22Rv1 (cell line): ENCODE data around the gene MSL3B.

Experiments used
- CTCF ChIP-seq: fragments of 450-650 bp; IDR thresholded peaks from 2 replicates; pipeline ENCODE4 v1.5.1; 2017; ENCODE audit warnings: mild to moderate bottlenecking
- ZFX ChIP-seq: fragments of 450-650 bp; IDR thresholded peaks from 2 replicates; pipeline ENCODE4 v1.6.1; 2017; ENCODE audit warnings: antibody characterized with exemption, borderline replicate concordance

GRCh38 chr2:233837694-233838229 lies 30.4 kb downstream of the MSL3B start:
- no peak for TF ChIP-seq CTCF
- TF ChIP-seq ZFX, result no peak
